HG03565 (cell line): ENCODE results near the gene KRTAP22-1.

ENCODE experiments used
- ATAC-seq: cut with Tn5 transposase; IDR thresholded peaks from one replicate; pipeline ENCODE4 v1.9.1; 2021; ENCODE audit warnings: mild to moderate bottlenecking, moderate library complexity; ENCODE audit not compliant: unreplicated experiment

Gene KRTAP22-1

DNA sequence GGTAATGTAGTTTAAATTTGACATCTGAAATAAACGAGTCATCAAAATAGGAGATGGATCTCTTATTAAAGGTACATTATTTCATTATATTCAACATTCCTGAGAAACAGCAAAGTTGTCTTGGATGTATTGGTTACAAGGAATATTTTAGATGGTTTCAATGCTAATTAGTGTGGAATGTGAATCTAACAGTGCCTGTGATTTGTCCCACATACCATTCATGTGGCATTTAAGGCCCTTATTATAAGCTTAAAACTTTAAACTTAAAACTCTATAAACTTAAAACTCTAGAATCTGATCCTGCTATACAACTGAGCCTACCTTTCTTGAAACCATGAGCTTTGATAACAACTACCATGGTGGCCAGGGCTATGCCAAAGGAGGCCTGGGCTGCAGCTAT lies at the start of gene KRTAP22-1:
Gene KRTAP22-1, plus strand, starts transcription at position 301 of the 400 bp plus-strand sequence.
- no peak for ATAC-seq

DNA sequence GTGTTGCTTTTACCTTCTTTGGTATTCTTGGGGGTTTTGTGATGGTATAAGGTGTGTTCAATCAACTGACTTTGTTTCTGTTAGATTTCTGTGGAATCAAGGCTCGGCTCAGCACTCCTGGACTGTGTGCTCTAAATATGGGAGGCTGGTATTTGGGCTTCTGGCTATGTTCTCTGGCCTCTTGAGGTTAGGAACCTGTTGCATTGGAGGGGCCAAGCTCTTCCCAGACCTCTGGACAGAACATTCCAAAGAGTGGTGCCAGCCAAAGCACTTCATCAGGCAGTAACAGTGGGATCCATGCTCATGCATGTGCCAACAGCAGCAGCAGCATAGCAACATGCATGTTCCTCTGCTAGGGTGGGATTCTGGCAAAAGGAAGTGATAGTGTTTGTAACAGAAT lies 48.1 kb upstream of the KRTAP22-1 start:
- no peak for ATAC-seq

GRCh38 chr21:30555095-30555494 lies 45.8 kb upstream of the KRTAP22-1 start:
- ATAC-seq: no peak

- no peak for ATAC-seq
Measured at GRCh38 chr21:30561264-30561895, 39.5 kb upstream of the KRTAP22-1 start, which contains the start of gene KRTAP19-7. Gene KRTAP19-7, minus strand, starts transcription at chr21:30561314. Its CDS starts 25 bp downstream, at chr21:30561289.

DNA sequence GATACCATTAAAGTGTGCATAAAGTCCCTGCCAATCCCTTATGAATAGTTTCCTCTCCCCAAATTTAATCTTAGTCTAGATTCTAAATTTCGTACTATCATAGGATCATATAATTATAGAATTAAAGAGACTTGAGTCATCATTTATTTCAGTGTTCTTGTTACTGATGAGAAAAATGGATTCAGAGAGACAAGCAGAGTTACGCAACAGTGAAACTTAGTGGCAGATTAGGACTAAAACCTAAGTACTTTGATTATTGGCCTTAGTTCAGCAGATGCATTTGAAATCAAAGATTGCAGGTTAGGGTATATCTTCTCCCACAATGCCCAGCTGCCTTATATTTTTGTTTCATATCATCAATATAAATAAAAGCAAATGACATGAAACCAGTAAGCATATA lies 38.9 kb upstream of the KRTAP22-1 start:
- no peak for ATAC-seq

- ATAC-seq: no peak
Measured at GRCh38 chr21:30563072-30563471, 37.8 kb upstream of the KRTAP22-1 start.

GRCh38 chr21:30563630-30564029 lies 37.3 kb upstream of the KRTAP22-1 start:
- no peak for ATAC-seq

DNA sequence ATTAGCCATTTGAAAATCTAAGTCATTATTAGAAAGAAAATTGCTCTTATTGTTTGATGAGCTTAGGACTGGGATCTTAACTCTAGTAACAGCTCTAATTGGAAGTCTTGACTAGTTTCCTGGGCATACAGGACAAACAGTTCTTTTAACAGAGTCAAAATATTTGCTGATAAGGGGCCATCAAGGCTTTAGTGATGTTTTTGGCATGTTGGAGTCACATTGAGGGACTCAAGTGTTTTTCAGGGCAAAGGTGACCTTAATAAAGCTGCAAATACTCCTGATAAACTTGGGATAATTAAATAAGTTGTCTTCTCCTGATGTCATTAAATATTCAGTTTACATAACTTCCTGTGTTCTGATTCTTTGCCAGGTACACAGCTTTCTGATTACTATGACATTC lies 33.3 kb upstream of the KRTAP22-1 start:
- no peak for ATAC-seq

DNA sequence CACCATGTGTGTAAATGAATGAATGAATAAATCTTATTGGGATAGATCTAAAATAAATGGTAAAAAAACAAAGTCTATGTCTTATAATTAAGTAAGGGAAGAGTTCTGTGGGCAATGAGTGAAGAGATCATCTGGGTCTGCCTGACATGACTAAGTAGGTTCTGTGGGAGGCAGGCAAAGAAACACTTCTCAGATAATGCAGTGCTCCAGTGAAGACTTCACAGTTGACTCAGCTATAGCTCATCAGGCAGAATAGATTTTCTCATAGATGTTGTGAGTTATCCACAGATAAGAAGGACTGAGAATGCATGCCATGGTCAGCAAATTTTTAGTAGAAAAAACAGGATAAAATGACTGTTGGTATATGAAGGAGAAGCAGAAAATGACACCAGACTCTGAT lies 23.1 kb upstream of the KRTAP22-1 start:
- ATAC-seq: no peak

DNA sequence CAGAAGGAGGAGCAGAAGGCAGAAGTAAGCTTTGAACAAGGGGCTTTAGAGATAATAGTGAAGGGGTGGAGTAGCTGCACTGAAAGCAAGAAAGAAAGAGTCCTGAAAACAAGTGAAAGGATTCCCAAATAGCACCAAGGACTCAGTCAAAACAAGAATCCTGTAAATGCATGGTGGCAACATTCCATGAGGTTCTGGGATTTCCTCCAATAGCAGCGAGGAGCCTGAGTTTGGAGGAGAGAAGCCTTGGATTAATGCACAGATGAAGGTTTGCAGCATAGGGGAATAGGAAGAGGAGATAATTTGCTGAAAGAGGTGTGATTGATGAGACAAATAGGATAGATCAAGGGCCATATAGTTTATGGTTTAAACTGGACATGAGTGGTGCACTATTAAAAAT lies 21.5 kb upstream of the KRTAP22-1 start:
- no peak for ATAC-seq

DNA sequence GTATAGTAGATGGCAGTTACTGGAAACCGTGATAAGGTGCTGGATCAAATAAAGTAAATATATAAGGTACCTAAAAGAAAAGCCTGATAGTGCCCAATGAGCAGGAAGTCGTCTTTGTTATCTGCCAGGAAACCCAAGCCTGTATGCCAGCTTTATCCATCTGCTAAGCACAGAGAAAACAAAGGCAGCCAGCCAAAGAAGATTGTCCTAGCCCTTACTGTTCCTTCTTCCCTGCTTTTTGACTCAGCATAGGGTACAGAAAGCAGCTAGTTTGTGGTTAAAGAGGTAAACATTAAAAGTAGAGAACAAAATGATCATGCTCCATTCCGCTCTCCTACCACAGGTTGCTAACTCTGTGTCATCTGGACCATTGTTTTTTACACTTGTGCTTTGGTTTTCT lies 20.8 kb upstream of the KRTAP22-1 start:
- no peak for ATAC-seq

DNA sequence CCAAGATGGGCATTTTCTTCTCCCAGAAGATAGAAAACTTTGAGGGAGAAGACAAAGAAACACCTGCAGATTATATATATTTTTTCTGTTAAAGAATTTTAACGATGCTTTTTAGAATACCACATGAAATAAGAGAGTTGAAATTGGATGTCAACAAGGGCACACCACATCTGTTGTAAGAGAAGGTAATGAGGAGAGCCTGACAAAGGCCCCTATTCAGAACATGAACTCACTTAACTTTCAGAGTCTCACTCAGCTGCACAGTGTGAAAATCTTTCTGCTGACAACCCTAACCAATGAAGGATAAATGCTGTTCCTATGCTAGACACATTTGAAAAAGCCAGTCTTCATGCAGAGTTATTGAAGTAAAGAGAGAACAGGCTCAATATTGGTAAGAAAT lies 18.0 kb upstream of the KRTAP22-1 start:
- no peak for ATAC-seq

GRCh38 chr21:30590297-30590696 lies 10.6 kb upstream of the KRTAP22-1 start, which contains the start of gene KRTAP22-2:
Gene KRTAP22-2, minus strand, starts transcription at chr21:30590397.
- ATAC-seq: no peak

- no peak for ATAC-seq
Measured at GRCh38 chr21:30592140-30592539, 8.7 kb upstream of the KRTAP22-1 start, which contains the start of gene KRTAP6-3. Gene KRTAP6-3, plus strand, starts transcription at chr21:30592440. Its CDS starts 6 bp downstream, at chr21:30592446.

GRCh38 chr21:30598802-30599201 lies 2.1 kb upstream of the KRTAP22-1 start, which contains the start of gene KRTAP6-2:
Gene KRTAP6-2, minus strand, starts transcription at chr21:30598902. Its CDS starts 28 bp downstream, at chr21:30598874.
- ATAC-seq: no peak

GRCh38 chr21:30605968-30606367 lies 5.1 kb downstream of the KRTAP22-1 start:
- ATAC-seq: no peak

- no peak for ATAC-seq
Measured at GRCh38 chr21:30612132-30612531, 11.2 kb downstream of the KRTAP22-1 start.

- ATAC-seq: no peak
Measured at GRCh38 chr21:30613836-30614235, 12.9 kb downstream of the KRTAP22-1 start, which contains the start of gene KRTAP6-1. Gene KRTAP6-1, minus strand, starts transcription at chr21:30613930. Its CDS starts 26 bp downstream, at chr21:30613904.

DNA sequence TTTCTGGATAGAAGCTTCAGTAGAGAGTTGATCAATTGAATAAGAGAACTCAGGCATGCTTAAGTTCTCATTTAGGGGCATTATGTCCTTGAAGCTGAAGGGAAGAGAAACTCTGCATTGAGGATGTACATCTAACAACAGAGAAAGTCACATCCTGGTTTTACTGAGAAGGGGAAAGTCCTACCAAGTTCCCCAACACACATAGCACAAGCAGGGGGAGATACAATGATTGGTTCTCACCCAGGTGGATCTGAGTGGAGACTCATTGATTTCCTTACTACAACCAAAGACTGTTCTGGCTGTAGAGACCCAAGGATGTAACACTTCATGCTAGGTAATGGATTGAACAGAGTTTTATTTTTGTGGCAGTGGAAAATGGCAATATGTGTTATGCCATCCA lies 14.3 kb downstream of the KRTAP22-1 start:
- ATAC-seq: no peak

DNA sequence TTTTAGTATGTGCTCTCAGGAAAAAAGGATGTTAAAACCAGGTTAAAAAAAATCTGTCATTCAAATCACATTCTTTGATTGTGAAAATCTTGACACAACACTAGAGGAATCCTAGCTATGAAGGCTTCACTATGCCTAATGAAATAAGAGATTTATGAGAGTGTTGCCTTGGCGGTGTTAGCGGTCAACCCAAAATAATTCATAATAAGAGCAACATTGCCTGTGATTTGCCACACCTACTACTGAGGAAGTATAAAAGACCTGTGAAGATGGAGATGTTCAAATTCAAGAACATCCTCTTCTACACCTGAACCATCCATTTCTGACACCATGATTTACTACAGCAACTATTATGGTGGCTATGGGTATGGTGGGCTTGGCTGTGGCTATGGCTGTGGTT lies 15.2 kb downstream of the KRTAP22-1 start, which contains the start of gene KRTAP20-1:
Gene KRTAP20-1, plus strand, starts transcription at position 301 of the 400 bp plus-strand sequence. Its CDS starts 30 bp downstream, at position 331.
- ATAC-seq: no peak

DNA sequence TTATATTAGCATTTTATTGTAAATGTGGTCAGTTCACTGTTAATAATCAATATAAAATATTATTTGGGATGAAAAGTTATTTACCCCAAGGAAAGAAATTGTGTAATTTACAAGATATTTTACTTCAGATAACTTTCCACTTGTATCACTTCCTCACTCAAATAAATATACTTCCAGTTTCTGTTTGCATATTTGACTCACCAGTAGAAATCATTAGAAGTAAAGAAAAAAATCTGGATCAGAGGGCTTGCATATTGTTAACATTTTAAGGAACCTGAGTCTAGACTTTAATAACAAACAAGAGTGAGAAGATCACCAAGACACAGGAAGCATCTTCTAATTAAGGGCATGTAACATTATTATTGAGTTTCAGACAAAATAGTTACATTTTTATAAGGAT lies 19.2 kb downstream of the KRTAP22-1 start:
- no peak for ATAC-seq

DNA sequence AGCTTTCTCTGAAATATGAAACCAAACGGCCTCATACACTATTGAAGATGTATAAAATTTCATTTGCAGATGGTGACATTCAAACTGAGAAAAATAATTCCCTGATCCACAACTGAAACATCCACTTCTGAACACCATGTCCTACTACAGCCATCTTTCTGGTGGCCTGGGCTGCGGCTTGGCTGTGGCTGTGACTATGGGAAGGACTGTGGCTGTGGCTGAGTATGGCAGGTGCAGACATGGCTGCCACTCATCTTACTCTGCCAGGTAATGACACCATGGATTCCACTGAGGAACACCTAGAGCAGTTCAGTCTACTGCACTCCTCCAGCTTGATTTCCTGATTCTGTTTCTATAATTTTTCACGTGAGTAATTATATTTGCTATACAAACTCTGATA lies 19.6 kb downstream of the KRTAP22-1 start, which contains the start of gene KRTAP20-4:
Gene KRTAP20-4, plus strand, starts transcription at position 106 of the 400 bp plus-strand sequence.
- ATAC-seq: no peak
